A549 (cell line): Measurements from ENCODE around the gene ARMC10. TPM values are rescaled to one million over a fixed set of nuclear protein-coding genes. Genes with fewer than 3 reads are reported as not detected.

Source experiments
- ATAC-seq, 2 experiments: fragments of 200-7000 bp in 1 of 2; fragments of >200 bp in 1 of 2; cut with Nextera tagmentation in 1 of 2; cut with Tn5 transposase in 1 of 2; 3 replicates each; pipeline versions ENCODE4 v1.8.0 to v1.9.1; 2018 to 2020; ENCODE audit warnings: mild to moderate bottlenecking in 1 of 2, moderate library complexity in 1 of 2
- CTCF ChIA-PET: fragments of 300-600 bp; sonication (Branson Sonifier 250); formaldehyde crosslinking; extraction: SDS; loops from one replicate; lab custom pipeline; 2021; ENCODE audit warnings: antibody characterized with exemption, inconsistent platforms; lab: Yijun Ruan, JAX
- POLR2A ChIA-PET: fragments of 350-600 bp; formaldehyde crosslinking; extraction: SDS; loops from one replicate; lab custom pipeline; 2021; ENCODE audit warnings: antibody characterized with exemption, inconsistent platforms; lab: Yijun Ruan, JAX
- DNase-seq, 2 experiments: peaks; one replicate each; pipeline versions ENCODE4 v3.0.0 to v3.0.0-alpha.2; 2011 to 2016; ENCODE audit warnings: low read depth in 1 of 2, low spot score in 1 of 2
- FAIRE-seq: peaks from 2 replicates; lab custom pipeline; 2011; peaks lifted over from hg19 to GRCh38; lab: Jason Lieb, UNC
- H3K27ac ChIP-seq, 2 experiments: fragments of >200 bp; sonication (Bioruptor Twin); formaldehyde crosslinking; 3 replicates each; pipeline ENCODE4 v1.5.1; 2016 to 2017
- H3K4me1 ChIP-seq: fragments of >200 bp; sonication (Bioruptor Twin); formaldehyde crosslinking; 3 replicates; pipeline ENCODE4 v1.6.1; 2016
- H3K4me2 ChIP-seq: fragments of >200 bp; sonication (Bioruptor Twin); formaldehyde crosslinking; 3 replicates; pipeline ENCODE4 v1.6.1; 2016
- H3K4me3 ChIP-seq: fragments of >200 bp; sonication (Bioruptor Twin); formaldehyde crosslinking; 3 replicates; pipeline ENCODE4 v1.5.1; 2016
- H3K9me3 ChIP-seq: fragments of >200 bp; sonication (Bioruptor Twin); formaldehyde crosslinking; 3 replicates; pipeline ENCODE4 v1.6.1; 2016
- ATOH8 ChIP-seq: fragments of 250-450 bp; sonication (Bioruptor Pico); IDR thresholded peaks from 2 replicates; pipeline ENCODE4 v1.5.0; 2020; ENCODE audit warnings: low read depth, mild to moderate bottlenecking, moderate library complexity
- CBX2 ChIP-seq: fragments of 200-600 bp; sonication (generic); IDR thresholded peaks from 2 replicates; pipeline ENCODE4 v1.6.1; 2016; ENCODE audit warnings: low read depth, mild to moderate bottlenecking, borderline replicate concordance
- CEBPB ChIP-seq, 2 experiments: fragments of >200 bp in 1 of 2; sonication (Bioruptor Twin) in 1 of 2; formaldehyde crosslinking in 1 of 2; IDR thresholded peaks; 2 replicates each; pipeline ENCODE4 v1.6.1; 2012 to 2016
- CHD4 ChIP-seq: fragments of 200-600 bp; sonication (generic); IDR thresholded peaks from 2 replicates; pipeline ENCODE4 v1.6.1; 2016; ENCODE audit warnings: antibody characterized with exemption, mild to moderate bottlenecking, borderline replicate concordance
- EHMT2 ChIP-seq: fragments of 200-600 bp; sonication (generic); IDR thresholded peaks from 2 replicates; pipeline ENCODE4 v1.6.1; 2016; ENCODE audit warnings: antibody characterized with exemption, low read depth, mild to moderate bottlenecking, moderate library complexity
- HDAC2 ChIP-seq: fragments of 200-600 bp; sonication (generic); IDR thresholded peaks from 2 replicates; pipeline ENCODE4 v1.6.1; 2016
- HES2 ChIP-seq: fragments of >200 bp; sonication (Bioruptor Twin); formaldehyde crosslinking; IDR thresholded peaks from 2 replicates; pipeline ENCODE4 v1.6.1; 2016
- HMGXB4 ChIP-seq: fragments of 250-450 bp; sonication (Bioruptor Pico); IDR thresholded peaks from 2 replicates; pipeline ENCODE4 v1.5.0; 2021; ENCODE audit warnings: mild to moderate bottlenecking, moderate library complexity, borderline replicate concordance
- HOXA7 ChIP-seq: fragments of 250-450 bp; sonication (Bioruptor Pico); IDR thresholded peaks from 2 replicates; pipeline ENCODE4 v1.5.0; 2020; ENCODE audit warnings: mild to moderate bottlenecking, moderate library complexity
- JUNB ChIP-seq: fragments of >200 bp; sonication (Bioruptor Twin); formaldehyde crosslinking; IDR thresholded peaks from 2 replicates; pipeline ENCODE4 v1.6.1; 2016
- MAZ ChIP-seq: fragments of 150-350 bp; IDR thresholded peaks from 2 replicates; pipeline ENCODE4 v1.6.1; 2014; ENCODE audit warnings: antibody characterized with exemption, low read depth, low read length, borderline replicate concordance
- MYC ChIP-seq: IDR thresholded peaks from 2 replicates; pipeline ENCODE4 v1.6.1; 2012; ENCODE audit warnings: mild to moderate bottlenecking, inconsistent platforms, low read length, improper control_type of control experiment, borderline replicate concordance
- NFE2L2 ChIP-seq: fragments of 150-350 bp; conservative IDR thresholded peaks from 2 replicates; pipeline ENCODE4 v1.6.1; 2014; ENCODE audit warnings: low read length
- NPAS2 ChIP-seq: fragments of 250-450 bp; sonication (Bioruptor Pico); IDR thresholded peaks from 2 replicates; pipeline ENCODE4 v1.8.0; 2022; ENCODE audit warnings: mild to moderate bottlenecking, moderate library complexity, borderline replicate concordance
- NR3C1 ChIP-seq: fragments of >200 bp; sonication (Bioruptor Twin); formaldehyde crosslinking; IDR thresholded peaks from 3 replicates; pipeline ENCODE4 v1.6.1; 2017
- PHF8 ChIP-seq: fragments of 200-600 bp; sonication (generic); IDR thresholded peaks from 2 replicates; pipeline ENCODE4 v1.6.1; 2016; ENCODE audit warnings: low read depth, mild to moderate bottlenecking, antibody characterized with exemption, moderate library complexity, borderline replicate concordance
- USF2 ChIP-seq: fragments of 450-650 bp; IDR thresholded peaks from 2 replicates; pipeline ENCODE4 v1.6.1; 2014; ENCODE audit warnings: antibody characterized with exemption
- WGBS: methylation state at CpG from one replicate; pipeline ENCODE4 v1.1.6; 2017; ENCODE audit errors: missing lambda C conversion rate; 5-methylcytosine and 5-hydroxymethylcytosine counted together
- polyA plus RNA-seq, 4 experiments: library from polyadenylated mRNA; depleted of rRNA in 3 of 4; stranded (reverse); fragments of >200 nt; fragmentation: RNase III in 1 of 4; extraction: RNeasy Plus Mini Kit Qiagen cat#74134 plus additional on column Dnase treatment in 1 of 4; gene quantifications; 2 replicates in 3 of 4; 3 replicates in 1 of 4; pipeline ENCODE4 v1.2.3, GENCODE V29; 2011 to 2017

ARMC10 gene
- polyA plus RNA-seq, 2 of the 4 experiments (the other 2 are of a cell fraction), result 36.6 to 63.2 TPM

- Histone ChIP-seq H3K4me3 (no peak overlapping the region), H3K4me2 (no peak overlapping the region), H3K9me3 (no peaks in the 10 kb centered on the region), H3K4me1 (0 out of 3 replicates have a peak, but pooled peaks cover 4% of the 10 kb centered on the region), H3K27ac (no peak overlapping the region)
- TF ChIP-seq CBX2 (no peak), HOXA7 (CRISPR knock-in tag) (no peak), HMGXB4 (no peak), HDAC2 (no peak), USF2 (no peak), ATOH8 (CRISPR knock-in tag) (no peak), CEBPB (IDR thresholded peaks at IDR 0.05) (no peak), PHF8 (no peak), NPAS2 (CRISPR knock-in tag) (no peak), EHMT2 (no peak), CHD4 (no peak), NFE2L2 (no peak), MAZ (no peak), MYC (no peak), HES2 (no peak)
- WGBS, result 87% methylated on average over 2 of the region's 2 CpGs
- CTCF ChIA-PET, result no interaction called here
- FAIRE-seq (no peak), DNase-seq (no peak), ATAC-seq (no peak)
- POLR2A ChIA-PET, result no interaction called here
Measured at GRCh38 chr7:103117465-103117864, 42.5 kb downstream of the ARMC10 start.

- FAIRE-seq, result no peak
- CTCF ChIA-PET, result interaction anchor here (0.5 to 1.3 kb wide), 2 partner anchors 28 to 1597 kb away, joined by 3 to 4 read pairs; no protein-coding TSS in a partner anchor
Measured at GRCh38 chr7:103119791-103120291, 44.9 kb downstream of the ARMC10 start.

GRCh38 chr7:103120362-103120761 lies 45.4 kb downstream of the ARMC10 start:
- no peak overlapping the region for H3K27ac ChIP-seq
- 100% methylated on average over 1 of the region's 1 CpG for WGBS
- H3K4me3 ChIP-seq, result no peak overlapping the region
- DNase-seq (no peak), FAIRE-seq (no peak)
- no peaks in the 10 kb centered on the region for H3K9me3 ChIP-seq
- POLR2A ChIA-PET, result no interaction called here
- no peak for TF ChIP-seq JUNB
- no peak for TF ChIP-seq CEBPB (IDR thresholded peaks at IDR 0.05)
- TF ChIP-seq, all 56 proteins: peak for 0
- H3K4me1 ChIP-seq, result peaks cover 15% of the 10 kb centered on the region
- CTCF ChIA-PET, result interaction anchor here (1.3 kb wide), 1 partner anchor 29 kb away, joined by 4 read pairs; no protein-coding TSS in a partner anchor
- ATAC-seq, result no peak
- no peak overlapping the region for H3K4me2 ChIP-seq

More at GRCh38 chr7:103119791-103120291, 44.9 kb downstream of the ARMC10 start:
- no peak overlapping the region for H3K4me3 ChIP-seq
- H3K4me2 ChIP-seq, result no peak overlapping the region
- POLR2A ChIA-PET, result no interaction called here
- 92% methylated on average over 11 of the region's 11 CpGs for WGBS
- ATAC-seq, result no peak
- H3K4me1 ChIP-seq, result peaks cover 10% of the 10 kb centered on the region
- no peak overlapping the region for H3K27ac ChIP-seq
- no peaks in the 10 kb centered on the region for H3K9me3 ChIP-seq
- no peak for TF ChIP-seq USF2
- no peak for TF ChIP-seq PHF8
- TF ChIP-seq NR3C1, result no peak
- DNase-seq, result no peak
